ENCODE measurements around the gene MSGN1. TPM values are rescaled to one million over a fixed set of nuclear protein-coding genes. Genes with fewer than 3 reads are reported as not detected.

Gene MSGN1, protein sequence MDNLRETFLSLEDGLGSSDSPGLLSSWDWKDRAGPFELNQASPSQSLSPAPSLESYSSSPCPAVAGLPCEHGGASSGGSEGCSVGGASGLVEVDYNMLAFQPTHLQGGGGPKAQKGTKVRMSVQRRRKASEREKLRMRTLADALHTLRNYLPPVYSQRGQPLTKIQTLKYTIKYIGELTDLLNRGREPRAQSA
- not detected for total RNA-seq (2021; ENCODE audit: unreplicated experiment)
- not detected in 2 replicates for polyA plus RNA-seq (2012)
- Bru-seq, nascent RNA, result not detected
- BruChase-seq, experiment 1, labeled RNA remaining after a 6-hour chase, result not detected
- BruChase-seq, experiment 2, labeled RNA remaining after a 2-hour chase, result not detected
- long read RNA-seq, result 0 reads

- no peak within 1 kb of the TSS for H3K4me3 ChIP-seq (replicated peaks in 1 of 2; ENCODE audit: low read depth in 1 of 2, low read length in 2 of 2)
Measured at GRCh38 chr2:17816396-17817245, at the start of gene MSGN1. TSS of gene MSGN1 (plus strand) at chr2:17816460. CDS start at chr2:17816519, 59 bp downstream.

More at GRCh38 chr2:17816396-17817245, at the start of gene MSGN1:
- no peaks in the 10 kb centered on the region for H3K9me3 ChIP-seq (ENCODE audit: control insufficient read depth in 1 of 2, insufficient read depth in 1 of 2, low read depth in 1 of 2, low read length in 2 of 2)
- 0 out of 2 replicates have a peak, but pooled peaks cover 1% of the 10 kb centered on the region for H3K27me3 ChIP-seq (ENCODE audit: insufficient read depth, low read length)
- ChIA-PET RAD21 (ENCODE audit: low non-redundant PET in 1 of 2, low total read pairs in 2 of 2, uncharacterized antibody in 2 of 2, unreplicated experiment in 2 of 2) (no interaction called here), POLR2A (no interaction called here), CTCF (no interaction called here)
- intact Hi-C loops (cut with micrococcal nuclease), result no loop called here
- no peaks in the 10 kb centered on the region for H4K20me1 ChIP-seq (ENCODE audit: insufficient read depth)
- H3K9me2 ChIP-seq (ENCODE audit: insufficient read depth), result no peaks in the 10 kb centered on the region
- no peak within 1 kb of the TSS for H3K9ac ChIP-seq (ENCODE audit: low read length)
- no peaks in the 10 kb centered on the region for H3K36me3 ChIP-seq (ENCODE audit: control insufficient read depth in 1 of 2, insufficient read depth in 2 of 2, low read length in 2 of 2)
- H3K27ac ChIP-seq (ENCODE audit: low read depth, low read length), result no peak within 1 kb of the TSS
- H3K4me2 ChIP-seq (ENCODE audit: low read length), result no peak within 1 kb of the TSS
- peaks cover 0 to 5% of the 10 kb centered on the region in 2 experiments; a peak in 1 of 4 replicates for H3K4me1 ChIP-seq (ENCODE audit: control insufficient read depth in 1 of 2, insufficient read depth in 2 of 2, low read length in 2 of 2)
- BruUV-seq (replicated peaks), result no TSS peak
- H2AFZ ChIP-seq (ENCODE audit: low read depth, low read length, poor library complexity, severe bottlenecking), result peak within 1 kb of the TSS; percentile 33
- DNase-seq (ENCODE audit: low read depth, low spot score) (no peak), ATAC-seq (no peak)
- H3K79me2 ChIP-seq (ENCODE audit: insufficient read depth, low read length), result no peaks in the 10 kb centered on the region
- TF ChIP-seq, protein P1, sequence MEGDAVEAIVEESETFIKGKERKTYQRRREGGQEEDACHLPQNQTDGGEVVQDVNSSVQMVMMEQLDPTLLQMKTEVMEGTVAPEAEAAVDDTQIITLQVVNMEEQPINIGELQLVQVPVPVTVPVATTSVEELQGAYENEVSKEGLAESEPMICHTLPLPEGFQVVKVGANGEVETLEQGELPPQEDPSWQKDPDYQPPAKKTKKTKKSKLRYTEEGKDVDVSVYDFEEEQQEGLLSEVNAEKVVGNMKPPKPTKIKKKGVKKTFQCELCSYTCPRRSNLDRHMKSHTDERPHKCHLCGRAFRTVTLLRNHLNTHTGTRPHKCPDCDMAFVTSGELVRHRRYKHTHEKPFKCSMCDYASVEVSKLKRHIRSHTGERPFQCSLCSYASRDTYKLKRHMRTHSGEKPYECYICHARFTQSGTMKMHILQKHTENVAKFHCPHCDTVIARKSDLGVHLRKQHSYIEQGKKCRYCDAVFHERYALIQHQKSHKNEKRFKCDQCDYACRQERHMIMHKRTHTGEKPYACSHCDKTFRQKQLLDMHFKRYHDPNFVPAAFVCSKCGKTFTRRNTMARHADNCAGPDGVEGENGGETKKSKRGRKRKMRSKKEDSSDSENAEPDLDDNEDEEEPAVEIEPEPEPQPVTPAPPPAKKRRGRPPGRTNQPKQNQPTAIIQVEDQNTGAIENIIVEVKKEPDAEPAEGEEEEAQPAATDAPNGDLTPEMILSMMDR (IDR thresholded peaks at IDR 0.05 in 2 of 3, conservative IDR thresholded peaks at IDR 0.05 in 1 of 3; ENCODE audit: borderline replicate concordance in 1 of 3, insufficient read depth in 1 of 3, low read depth in 2 of 3, low read length in 2 of 3), result no peak
- TF ChIP-seq POLR2AphosphoS5 (IDR thresholded peaks at IDR 0.05; ENCODE audit: low read depth, low read length) (no peak), ELF1 (IDR thresholded peaks at IDR 0.05; ENCODE audit: borderline replicate concordance, low read depth) (no peak), RAD21 (IDR thresholded peaks at IDR 0.05; ENCODE audit: low read depth) (no peak)

Measured in HCT116 (cell line).